ENCODE data around the gene GPBAR1. TPM values are rescaled to one million over a fixed set of nuclear protein-coding genes. Genes with fewer than 3 reads are reported as not detected.
A peak's percentile ranks its signal among the peaks of the same experiment; 100 is the strongest.

Gene GPBAR1
- total and polyA plus RNA-seq, 2 experiments from 2014 or later = 0.44 TPM; not detected in 1

GRCh38 chr2:218270721-218271486, 10.1 kb downstream of the GPBAR1 start:
- peaks cover 23% of the 10 kb centered on the region for H3K4me1 Mint-ChIP-seq
- Histone ChIP-seq H4K20me1 (replicated peaks; ENCODE audit: insufficient read depth) (no peaks in the 10 kb centered on the region; the same call in 1 of the 2 replicates), H3K79me2 (replicated peaks; ENCODE audit: insufficient read depth) (peaks cover 17% of the 10 kb centered on the region), H3K4me2 (peak overlapping the region; percentile 98), H3K27ac (ENCODE audit: low read depth) (0 out of 2 replicates have a peak overlapping the region, but pooled peaks have one; percentile 45), H3K4me1 (ENCODE audit: insufficient read depth) (peaks cover 13% of the 10 kb centered on the region), H3K9me2 (ENCODE audit: insufficient read depth) (no peaks in the 10 kb centered on the region), H3F3A (replicated peaks; ENCODE audit: low read depth) (no peaks in the 10 kb centered on the region), H2AFZ (peak overlapping the region; percentile 91; the same call in 1 of the 2 replicates), H3K4me3 (peak overlapping the region; percentile 96), H3K36me3 (ENCODE audit: insufficient read depth) (peaks cover 10% of the 10 kb centered on the region), H3K27me3 (ENCODE audit: insufficient read depth) (no peaks in the 10 kb centered on the region)
- H3K9me3 Mint-ChIP-seq = no peaks in the 10 kb centered on the region
- peaks cover 41% of the 10 kb centered on the region for H3K36me3 Mint-ChIP-seq (ENCODE audit: low read depth)
- H3K27me3 Mint-ChIP-seq (ENCODE audit: insufficient read depth, low read depth, poor library complexity) = peaks cover 15% of the 10 kb centered on the region
- TF ChIP-seq ZNF331 (CRISPR knock-in tag; IDR thresholded peaks at IDR 0.05; ENCODE audit: low read depth) (no peak), CREB1 (CRISPR knock-in tag; IDR thresholded peaks at IDR 0.05; ENCODE audit: low read depth) (no peak), POLR2AphosphoS5 (IDR thresholded peaks at IDR 0.05; ENCODE audit: low read depth) (no peak), JUNB (IDR thresholded peaks at IDR 0.05; ENCODE audit: unreplicated experiment) (no peak)
- TF ChIP-seq, protein P1, sequence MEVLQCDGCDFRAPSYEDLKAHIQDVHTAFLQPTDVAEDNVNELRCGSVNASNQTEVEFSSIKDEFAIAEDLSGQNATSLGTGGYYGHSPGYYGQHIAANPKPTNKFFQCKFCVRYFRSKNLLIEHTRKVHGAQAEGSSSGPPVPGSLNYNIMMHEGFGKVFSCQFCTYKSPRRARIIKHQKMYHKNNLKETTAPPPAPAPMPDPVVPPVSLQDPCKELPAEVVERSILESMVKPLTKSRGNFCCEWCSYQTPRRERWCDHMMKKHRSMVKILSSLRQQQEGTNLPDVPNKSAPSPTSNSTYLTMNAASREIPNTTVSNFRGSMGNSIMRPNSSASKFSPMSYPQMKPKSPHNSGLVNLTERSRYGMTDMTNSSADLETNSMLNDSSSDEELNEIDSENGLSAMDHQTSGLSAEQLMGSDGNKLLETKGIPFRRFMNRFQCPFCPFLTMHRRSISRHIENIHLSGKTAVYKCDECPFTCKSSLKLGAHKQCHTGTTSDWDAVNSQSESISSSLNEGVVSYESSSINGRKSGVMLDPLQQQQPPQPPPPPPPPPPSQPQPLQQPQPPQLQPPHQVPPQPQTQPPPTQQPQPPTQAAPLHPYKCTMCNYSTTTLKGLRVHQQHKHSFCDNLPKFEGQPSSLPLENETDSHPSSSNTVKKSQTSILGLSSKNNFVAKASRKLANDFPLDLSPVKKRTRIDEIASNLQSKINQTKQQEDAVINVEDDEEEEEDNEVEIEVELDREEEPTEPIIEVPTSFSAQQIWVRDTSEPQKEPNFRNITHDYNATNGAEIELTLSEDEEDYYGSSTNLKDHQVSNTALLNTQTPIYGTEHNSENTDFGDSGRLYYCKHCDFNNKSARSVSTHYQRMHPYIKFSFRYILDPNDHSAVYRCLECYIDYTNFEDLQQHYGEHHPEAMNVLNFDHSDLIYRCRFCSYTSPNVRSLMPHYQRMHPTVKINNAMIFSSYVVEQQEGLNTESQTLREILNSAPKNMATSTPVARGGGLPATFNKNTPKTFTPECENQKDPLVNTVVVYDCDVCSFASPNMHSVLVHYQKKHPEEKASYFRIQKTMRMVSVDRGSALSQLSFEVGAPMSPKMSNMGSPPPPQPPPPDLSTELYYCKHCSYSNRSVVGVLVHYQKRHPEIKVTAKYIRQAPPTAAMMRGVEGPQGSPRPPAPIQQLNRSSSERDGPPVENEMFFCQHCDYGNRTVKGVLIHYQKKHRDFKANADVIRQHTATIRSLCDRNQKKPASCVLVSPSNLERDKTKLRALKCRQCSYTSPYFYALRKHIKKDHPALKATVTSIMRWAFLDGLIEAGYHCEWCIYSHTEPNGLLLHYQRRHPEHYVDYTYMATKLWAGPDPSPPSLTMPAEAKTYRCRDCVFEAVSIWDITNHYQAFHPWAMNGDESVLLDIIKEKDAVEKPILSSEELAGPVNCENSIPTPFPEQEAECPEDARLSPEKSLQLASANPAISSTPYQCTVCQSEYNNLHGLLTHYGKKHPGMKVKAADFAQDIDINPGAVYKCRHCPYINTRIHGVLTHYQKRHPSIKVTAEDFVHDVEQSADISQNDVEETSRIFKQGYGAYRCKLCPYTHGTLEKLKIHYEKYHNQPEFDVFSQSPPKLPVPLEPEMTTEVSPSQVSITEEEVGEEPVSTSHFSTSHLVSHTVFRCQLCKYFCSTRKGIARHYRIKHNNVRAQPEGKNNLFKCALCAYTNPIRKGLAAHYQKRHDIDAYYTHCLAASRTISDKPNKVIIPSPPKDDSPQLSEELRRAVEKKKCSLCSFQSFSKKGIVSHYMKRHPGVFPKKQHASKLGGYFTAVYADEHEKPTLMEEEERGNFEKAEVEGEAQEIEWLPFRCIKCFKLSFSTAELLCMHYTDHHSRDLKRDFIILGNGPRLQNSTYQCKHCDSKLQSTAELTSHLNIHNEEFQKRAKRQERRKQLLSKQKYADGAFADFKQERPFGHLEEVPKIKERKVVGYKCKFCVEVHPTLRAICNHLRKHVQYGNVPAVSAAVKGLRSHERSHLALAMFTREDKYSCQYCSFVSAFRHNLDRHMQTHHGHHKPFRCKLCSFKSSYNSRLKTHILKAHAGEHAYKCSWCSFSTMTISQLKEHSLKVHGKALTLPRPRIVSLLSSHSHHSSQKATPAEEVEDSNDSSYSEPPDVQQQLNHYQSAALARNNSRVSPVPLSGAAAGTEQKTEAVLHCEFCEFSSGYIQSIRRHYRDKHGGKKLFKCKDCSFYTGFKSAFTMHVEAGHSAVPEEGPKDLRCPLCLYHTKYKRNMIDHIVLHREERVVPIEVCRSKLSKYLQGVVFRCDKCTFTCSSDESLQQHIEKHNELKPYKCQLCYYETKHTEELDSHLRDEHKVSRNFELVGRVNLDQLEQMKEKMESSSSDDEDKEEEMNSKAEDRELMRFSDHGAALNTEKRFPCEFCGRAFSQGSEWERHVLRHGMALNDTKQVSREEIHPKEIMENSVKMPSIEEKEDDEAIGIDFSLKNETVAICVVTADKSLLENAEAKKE (CRISPR knock-in tag; IDR thresholded peaks at IDR 0.05) = no peak
- ATAC-seq (peak; percentile 0; the same call in 2 of the 3 replicates), DNase-seq (ENCODE audit: low spot score) (peak; percentile 48)
- peak overlapping the region; percentile 85 for H3K27ac Mint-ChIP-seq
- peak overlapping the region; percentile 89 for H3K4me3 Mint-ChIP-seq

DNA sequence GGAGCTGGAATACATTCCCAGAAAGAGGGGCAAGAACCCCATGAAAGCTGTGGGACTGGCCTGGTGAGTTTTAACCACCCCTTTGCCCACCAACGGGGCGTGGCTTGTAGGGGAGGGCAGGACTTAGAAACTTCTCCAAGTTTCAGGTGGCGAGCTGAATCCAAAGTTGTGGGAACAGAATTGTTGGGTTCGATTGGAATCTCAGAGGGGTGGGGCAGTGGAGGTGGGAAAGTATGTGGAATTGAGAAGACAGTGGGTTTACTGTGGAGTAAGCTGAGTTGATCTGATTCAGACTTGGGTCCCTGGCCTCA, 10.6 kb downstream of the GPBAR1 start:
- Histone ChIP-seq H3K9me2 (ENCODE audit: insufficient read depth) (no peaks in the 10 kb centered on the region), H3K27ac (ENCODE audit: low read depth) (no peak overlapping the region), H3K36me3 (ENCODE audit: insufficient read depth) (peaks cover 10% of the 10 kb centered on the region), H3K79me2 (replicated peaks; ENCODE audit: insufficient read depth) (peaks cover 17% of the 10 kb centered on the region), H3K4me2 (peak overlapping the region; percentile 98), H3K27me3 (ENCODE audit: insufficient read depth) (no peaks in the 10 kb centered on the region), H3K4me1 (ENCODE audit: insufficient read depth) (peaks cover 13% of the 10 kb centered on the region), H3F3A (replicated peaks; ENCODE audit: low read depth) (no peaks in the 10 kb centered on the region), H2AFZ (no peak overlapping the region), H3K4me3 (peak overlapping the region; percentile 96), H4K20me1 (replicated peaks; ENCODE audit: insufficient read depth) (no peaks in the 10 kb centered on the region; the same call in 1 of the 2 replicates)
- peak overlapping the region; percentile 89 for H3K4me3 Mint-ChIP-seq
- DNase-seq (ENCODE audit: low spot score) (peak; percentile 17), ATAC-seq (no peak)
- H3K27ac Mint-ChIP-seq = no peak overlapping the region
- H3K9me3 Mint-ChIP-seq = no peaks in the 10 kb centered on the region
- peaks cover 37% of the 10 kb centered on the region for H3K36me3 Mint-ChIP-seq (ENCODE audit: low read depth)
- H3K27me3 Mint-ChIP-seq (ENCODE audit: insufficient read depth, low read depth, poor library complexity) = peaks cover 15% of the 10 kb centered on the region
- H3K4me1 Mint-ChIP-seq = peaks cover 23% of the 10 kb centered on the region
- TF ChIP-seq, protein P2, sequence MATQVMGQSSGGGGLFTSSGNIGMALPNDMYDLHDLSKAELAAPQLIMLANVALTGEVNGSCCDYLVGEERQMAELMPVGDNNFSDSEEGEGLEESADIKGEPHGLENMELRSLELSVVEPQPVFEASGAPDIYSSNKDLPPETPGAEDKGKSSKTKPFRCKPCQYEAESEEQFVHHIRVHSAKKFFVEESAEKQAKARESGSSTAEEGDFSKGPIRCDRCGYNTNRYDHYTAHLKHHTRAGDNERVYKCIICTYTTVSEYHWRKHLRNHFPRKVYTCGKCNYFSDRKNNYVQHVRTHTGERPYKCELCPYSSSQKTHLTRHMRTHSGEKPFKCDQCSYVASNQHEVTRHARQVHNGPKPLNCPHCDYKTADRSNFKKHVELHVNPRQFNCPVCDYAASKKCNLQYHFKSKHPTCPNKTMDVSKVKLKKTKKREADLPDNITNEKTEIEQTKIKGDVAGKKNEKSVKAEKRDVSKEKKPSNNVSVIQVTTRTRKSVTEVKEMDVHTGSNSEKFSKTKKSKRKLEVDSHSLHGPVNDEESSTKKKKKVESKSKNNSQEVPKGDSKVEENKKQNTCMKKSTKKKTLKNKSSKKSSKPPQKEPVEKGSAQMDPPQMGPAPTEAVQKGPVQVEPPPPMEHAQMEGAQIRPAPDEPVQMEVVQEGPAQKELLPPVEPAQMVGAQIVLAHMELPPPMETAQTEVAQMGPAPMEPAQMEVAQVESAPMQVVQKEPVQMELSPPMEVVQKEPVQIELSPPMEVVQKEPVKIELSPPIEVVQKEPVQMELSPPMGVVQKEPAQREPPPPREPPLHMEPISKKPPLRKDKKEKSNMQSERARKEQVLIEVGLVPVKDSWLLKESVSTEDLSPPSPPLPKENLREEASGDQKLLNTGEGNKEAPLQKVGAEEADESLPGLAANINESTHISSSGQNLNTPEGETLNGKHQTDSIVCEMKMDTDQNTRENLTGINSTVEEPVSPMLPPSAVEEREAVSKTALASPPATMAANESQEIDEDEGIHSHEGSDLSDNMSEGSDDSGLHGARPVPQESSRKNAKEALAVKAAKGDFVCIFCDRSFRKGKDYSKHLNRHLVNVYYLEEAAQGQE (IDR thresholded peaks at IDR 0.05; ENCODE audit: unreplicated experiment) = no peak
- TF ChIP-seq, protein P3, sequence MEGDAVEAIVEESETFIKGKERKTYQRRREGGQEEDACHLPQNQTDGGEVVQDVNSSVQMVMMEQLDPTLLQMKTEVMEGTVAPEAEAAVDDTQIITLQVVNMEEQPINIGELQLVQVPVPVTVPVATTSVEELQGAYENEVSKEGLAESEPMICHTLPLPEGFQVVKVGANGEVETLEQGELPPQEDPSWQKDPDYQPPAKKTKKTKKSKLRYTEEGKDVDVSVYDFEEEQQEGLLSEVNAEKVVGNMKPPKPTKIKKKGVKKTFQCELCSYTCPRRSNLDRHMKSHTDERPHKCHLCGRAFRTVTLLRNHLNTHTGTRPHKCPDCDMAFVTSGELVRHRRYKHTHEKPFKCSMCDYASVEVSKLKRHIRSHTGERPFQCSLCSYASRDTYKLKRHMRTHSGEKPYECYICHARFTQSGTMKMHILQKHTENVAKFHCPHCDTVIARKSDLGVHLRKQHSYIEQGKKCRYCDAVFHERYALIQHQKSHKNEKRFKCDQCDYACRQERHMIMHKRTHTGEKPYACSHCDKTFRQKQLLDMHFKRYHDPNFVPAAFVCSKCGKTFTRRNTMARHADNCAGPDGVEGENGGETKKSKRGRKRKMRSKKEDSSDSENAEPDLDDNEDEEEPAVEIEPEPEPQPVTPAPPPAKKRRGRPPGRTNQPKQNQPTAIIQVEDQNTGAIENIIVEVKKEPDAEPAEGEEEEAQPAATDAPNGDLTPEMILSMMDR (conservative IDR thresholded peaks at IDR 0.05; ENCODE audit: low read depth in 2 of 2) = no peak
- TF ChIP-seq CREB1 (CRISPR knock-in tag; IDR thresholded peaks at IDR 0.05; ENCODE audit: low read depth) (no peak), POLR2AphosphoS5 (IDR thresholded peaks at IDR 0.05; ENCODE audit: low read depth) (no peak), STAT1 (IDR thresholded peaks at IDR 0.05; ENCODE audit: unreplicated experiment) (no peak), JUNB (IDR thresholded peaks at IDR 0.05; ENCODE audit: unreplicated experiment) (no peak), ZNF114 (CRISPR knock-in tag; IDR thresholded peaks at IDR 0.05) (no peak)
